Embryonic facial prominence (tissue), 1 donor: ENCODE results near the gene TACC3.

ENCODE experiments used
- DNase-seq: peaks from one replicate; pipeline ENCODE4 v3.0.0-alpha.2; 2016; ENCODE audit errors: extremely low spot score

The TACC3 gene

DNA sequence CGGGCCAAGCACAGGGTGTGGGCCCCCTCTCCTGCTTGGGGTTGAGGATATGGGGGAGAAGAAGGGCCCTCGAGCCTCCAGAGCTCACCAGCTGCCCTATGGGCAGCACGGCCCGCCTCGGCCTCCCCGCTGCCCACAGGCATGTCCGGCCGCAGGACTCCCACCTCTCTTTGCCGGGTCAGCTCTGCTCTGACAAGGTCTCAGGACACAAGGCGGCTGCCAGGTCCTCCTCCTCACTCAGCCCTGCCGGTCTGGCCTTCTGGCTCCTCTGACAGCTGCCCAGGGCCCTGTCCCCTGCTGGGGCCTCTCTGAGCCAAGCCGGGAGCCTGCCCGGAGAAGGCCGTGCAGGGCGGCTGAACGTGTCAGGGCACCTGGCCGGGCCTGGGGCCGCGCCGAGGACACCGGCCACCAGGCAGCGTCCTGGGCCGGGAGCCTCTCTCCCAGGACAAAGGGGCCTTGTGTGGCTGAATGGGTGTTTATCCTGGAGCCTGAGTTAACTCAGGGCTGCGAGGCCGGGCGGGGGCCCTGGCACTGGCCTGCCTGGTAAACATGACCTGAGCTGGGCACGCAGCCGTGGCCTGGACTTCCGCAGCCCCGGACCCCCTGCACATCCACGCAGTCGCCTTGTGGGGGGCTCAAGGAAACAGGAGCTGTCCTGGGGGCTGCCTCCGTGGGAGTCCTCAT is 25.7 kb downstream of the TACC3 start:
- no peak for DNase-seq

DNA sequence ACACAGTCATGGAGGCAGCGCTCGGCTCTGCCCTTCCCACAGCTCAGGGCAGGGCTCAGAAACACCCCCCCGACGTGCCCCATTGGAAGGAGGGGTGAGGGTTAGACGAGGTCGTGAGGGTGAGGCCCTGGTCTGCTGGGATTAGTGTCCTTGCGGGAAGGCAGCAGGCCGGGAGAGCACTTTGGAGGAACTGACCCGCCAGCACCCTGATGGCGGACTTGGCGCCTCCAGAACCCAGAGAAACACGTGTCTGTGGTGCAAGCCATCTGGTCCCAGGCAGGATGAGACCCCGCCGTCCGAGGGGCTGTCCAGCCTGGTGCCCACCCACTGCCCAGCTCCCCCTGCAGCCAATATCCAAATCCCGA is 26.3 kb downstream of the TACC3 start:
- DNase-seq = no peak

DNA sequence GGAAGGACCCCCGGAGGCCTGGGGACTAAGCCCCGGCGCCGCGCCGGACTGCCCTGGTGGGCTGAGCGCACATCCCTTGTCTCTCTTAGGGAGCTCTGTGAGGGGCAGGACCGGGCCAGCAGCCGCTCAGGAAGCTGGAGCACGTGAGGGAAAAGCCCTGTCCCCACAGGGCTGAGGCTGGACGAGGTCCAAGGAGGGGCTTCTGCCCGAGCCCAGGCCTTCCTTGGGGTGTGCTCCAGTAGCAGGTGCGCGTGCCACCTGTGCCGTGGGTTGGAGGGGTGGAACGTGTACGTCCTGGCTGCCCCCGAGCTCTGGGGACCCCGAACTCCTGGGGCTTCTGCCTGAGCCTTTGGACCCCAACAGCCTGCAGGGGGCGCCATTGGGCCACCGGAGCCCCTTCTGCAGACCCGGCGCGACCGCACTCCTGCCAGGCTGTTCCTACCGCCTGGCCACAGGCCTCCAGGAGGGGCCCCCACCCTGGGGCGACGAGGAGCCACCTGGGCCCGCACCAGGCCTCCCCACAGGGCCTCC is 27.2 kb downstream of the TACC3 start:
- DNase-seq = no peak

DNA sequence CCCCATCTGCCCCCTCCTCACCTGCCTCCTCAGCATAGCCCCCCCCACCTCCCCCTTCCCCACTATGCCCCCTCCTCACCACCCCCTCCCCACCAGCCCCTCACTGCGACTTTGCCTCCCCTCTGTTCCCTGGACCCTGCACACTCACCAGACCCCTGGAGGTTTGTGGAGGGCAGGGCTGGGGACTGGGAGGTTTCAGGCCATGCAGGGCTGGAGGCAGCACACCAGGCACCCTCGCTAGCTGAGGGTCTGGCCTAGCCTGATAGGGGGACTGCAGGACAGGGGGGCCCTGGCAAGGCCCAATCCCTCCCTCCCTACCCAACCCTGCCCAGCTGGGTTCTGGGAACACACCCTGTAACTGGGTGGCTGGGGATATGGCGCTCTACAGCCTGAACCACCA is 28.0 kb downstream of the TACC3 start:
- no peak for DNase-seq

DNA sequence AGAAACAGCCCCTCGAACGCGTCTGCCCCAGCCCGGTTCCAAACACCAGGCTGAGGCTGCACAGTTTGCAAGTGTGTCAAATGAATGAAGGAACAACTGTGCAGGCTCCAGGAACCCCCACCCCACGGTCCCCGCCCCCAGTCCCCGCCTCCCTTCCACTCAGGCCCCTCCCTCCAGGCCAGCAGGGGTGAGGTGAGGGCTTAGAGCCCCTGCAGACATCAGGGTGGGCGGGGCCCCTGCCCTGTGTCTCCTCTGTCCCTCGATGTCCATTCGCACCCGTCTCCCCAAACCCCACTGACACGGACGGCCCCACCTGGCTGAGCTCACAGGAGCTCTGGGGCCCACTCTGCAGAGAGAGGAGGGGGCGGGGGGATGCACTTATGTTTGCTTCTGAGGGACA is 28.5 kb downstream of the TACC3 start:
- no peak for DNase-seq

DNA sequence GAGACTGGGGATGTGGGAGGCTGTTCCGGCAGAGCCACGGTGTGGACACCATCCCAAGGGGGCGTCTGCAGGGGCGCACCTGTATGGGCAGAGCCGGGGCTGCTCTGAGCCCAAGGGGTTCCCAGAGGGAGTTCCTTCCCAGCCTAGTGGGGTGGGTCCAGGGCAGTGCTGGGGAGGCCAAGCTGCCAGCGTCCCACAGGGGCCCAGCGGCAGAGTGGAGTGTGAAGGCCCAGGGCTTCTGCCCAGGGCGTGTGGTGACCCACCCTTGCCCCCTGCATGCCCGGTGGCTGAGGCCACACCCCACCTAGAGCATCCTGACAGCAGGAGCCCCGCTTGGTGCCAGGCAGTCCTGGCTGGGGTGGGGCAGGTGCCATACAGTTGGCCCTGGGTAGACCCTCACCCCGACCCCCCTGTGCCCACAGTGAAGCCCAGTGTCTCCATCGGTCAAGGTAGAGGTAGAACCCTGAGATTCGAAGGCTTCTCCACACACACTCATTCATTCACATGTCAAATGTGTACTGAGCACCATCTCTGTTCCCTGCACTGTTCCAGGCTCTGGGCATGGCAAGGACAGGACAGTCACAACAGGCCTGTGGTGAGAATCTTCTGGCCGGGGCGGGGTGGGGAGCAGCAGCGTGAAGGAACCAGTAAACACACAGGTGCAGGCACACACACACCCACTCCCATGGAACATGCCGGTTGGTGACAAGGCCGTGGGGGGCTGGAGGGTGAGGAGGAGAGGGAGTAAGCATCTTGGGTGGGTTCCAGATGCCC is 29.2 kb downstream of the TACC3 start:
- DNase-seq = no peak

DNA sequence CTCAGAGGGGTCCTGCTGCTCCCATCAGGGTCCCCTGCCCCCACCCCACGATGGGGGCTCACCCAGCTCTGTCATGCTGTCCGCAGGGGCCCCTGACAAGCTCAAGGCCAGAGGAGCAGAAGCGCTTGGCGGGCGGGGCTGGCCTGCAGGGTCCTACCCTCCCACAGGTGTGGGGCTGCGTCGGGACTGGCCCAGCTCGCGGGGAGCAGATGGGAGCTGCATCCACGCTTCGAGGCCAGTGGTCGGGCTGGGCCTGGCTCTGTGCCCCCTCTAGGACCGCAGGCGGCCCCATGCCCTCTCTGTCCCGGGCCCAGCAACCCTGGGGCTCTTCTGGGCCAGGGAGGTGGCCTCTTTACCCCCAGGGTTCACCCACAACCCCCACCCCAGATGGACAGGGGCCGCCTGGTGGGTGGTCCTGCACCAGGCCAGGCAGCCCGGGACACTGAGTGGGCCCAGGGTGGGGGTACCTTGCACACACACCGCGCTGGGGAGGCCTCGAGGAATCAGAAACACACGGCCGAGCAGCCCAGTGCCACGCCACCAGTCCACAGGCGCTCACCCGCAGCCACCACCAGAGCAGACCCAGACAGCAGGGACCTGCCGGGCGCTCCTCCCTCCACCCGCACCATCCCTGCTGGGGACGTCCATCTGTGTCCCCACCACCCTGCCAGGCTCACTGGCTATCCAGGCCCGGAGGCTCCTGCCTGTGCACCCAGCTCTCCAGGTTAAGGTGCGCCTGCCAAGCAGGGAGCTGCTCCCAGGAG is 30.0 kb downstream of the TACC3 start:
- no peak for DNase-seq

DNA sequence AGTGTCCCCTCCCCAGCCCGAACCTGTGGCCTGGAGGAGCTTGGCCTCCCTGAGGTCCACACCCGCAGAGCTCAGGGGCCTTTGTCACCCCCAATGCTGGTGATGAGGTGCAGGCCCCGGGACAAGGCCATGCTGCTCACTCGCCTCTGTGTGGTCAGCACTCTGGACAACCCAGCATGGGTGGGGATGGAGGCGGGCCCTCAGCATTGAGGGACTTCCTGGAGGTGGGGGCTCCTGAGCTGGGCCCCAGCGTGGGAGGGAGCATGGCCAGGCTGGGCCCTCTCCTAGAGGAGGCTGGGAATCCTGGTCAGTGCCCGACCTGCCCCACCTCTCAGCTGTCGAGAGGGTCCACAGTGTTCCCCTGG is 30.6 kb downstream of the TACC3 start:
- DNase-seq = no peak

DNA sequence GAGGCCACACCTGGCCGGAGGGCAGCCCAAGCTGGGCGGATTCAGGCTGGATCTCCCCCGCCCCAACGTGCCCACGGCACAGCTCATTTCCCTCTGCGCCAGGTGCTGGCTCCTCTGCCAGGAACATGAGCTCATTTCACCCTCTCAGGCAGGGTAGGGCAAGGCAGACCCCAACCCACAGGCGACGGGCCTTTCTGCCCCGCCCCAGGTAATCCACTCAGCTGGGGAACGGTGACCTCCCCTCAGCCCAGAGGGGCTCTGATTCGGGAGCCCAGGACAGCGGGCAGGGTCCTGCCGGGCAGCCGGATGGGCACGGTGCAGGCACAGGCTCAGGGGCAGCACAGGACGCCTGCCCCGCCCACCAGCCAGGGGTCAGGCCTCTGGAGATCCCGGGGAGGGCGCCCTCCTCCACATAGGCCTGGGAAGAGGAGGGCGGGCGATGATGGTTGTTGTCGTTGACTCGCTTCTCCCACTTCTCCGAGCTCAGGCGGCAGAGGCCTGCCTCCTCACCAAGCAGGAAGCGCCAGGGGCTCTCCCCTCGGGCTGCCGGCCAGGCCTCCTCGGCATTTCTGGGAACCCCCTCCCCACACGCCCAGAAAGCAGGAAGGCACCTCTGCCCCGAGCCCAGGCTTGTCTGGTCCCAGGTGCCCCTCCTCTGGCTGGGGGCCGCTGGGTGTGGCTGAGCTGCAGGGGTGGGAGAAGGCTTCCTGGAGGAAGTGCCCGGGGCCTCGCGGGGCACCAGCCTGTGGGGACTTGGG is 31.1 kb downstream of the TACC3 start:
- no peak for DNase-seq

DNA sequence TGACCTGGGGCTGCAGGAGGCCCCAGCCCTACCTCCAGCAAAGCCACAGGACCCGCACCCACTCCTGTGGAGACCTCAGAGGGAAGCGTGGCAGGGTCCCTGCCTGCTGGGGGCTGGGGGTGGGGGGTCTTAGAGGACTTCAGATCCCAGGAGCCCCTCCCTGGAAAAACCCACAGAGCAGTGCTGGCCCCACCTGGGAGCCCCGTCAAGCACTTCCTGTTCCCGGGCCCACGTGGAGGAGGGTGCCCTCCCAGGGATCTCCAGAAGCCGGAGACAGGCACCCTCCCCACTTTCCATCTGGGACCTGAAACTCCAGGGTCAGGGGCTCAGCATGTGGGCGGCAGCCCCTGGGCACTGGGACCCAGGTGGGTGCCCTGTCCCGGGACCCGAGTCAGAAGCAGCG is 32.0 kb downstream of the TACC3 start:
- DNase-seq = no peak

DNA sequence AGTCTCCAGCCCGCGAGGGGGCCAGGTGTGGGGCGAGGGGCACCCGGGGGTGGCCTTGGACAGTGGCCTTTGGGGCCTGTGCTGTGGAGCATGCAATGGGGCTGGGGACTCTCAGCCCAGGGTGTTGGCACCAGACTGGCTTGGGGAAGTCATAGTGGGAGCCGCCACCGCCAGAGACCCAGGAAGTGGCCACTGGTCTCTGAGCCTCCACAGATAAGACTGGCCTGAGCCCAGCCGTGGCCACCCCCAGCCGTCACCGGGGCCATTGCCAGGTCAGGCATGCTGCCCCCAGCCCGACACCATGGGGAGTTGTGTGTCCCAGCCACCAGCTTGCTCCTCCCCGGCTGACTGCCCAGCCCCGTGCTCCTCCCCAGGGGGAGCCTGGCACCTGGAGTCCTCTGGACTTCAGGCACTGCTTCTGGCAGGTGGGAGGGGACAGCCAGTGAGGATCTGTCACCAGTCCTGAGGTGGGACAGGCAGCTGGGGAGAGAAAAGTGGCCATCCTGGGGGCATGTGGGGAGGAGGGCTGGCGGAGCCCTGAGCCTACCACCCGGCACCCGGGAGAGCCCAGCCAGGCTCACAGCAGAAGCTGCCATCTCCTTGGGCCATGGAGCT is 32.5 kb downstream of the TACC3 start:
- DNase-seq = no peak

DNA sequence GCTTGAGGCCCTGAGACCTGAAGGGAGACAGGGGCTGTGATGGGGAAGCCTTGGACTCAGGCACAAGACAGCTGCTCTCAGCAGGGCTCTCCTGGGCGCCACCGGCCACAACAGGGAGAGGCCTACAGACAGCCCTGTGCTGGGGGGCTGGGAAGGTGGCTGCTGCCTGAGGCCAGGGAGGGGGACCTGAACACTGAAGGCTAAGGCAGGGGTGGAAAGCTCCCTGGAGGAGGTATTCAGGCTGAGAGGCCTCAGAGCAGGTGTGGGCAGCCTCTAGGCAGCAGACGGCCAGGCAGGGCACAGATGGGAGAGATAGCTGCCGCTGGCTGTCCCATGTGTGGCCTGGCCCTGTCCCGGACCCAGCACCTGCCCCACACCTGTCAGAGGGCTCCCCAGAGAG is 33.0 kb downstream of the TACC3 start:
- no peak for DNase-seq

DNA sequence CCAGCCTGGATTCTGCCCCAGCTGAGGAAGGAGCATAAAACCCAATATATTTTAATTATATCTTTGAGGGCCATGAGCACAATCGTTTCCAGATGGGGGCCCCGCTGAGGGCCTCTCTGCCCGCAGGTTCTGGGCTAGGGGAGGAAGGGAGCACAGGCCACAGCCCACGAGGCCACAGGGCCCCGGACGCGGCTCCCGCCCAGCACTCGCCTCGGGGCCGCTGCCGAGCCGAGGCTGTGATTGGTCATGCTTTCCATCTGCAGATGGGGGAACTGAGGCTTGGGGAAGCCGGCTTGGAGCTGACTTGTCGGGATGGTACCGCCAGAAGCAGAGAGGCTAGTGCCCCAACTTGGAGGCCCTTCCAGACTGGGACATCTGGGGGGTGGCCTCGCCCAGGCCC is 34.0 kb downstream of the TACC3 start:
- no peak for DNase-seq

DNA sequence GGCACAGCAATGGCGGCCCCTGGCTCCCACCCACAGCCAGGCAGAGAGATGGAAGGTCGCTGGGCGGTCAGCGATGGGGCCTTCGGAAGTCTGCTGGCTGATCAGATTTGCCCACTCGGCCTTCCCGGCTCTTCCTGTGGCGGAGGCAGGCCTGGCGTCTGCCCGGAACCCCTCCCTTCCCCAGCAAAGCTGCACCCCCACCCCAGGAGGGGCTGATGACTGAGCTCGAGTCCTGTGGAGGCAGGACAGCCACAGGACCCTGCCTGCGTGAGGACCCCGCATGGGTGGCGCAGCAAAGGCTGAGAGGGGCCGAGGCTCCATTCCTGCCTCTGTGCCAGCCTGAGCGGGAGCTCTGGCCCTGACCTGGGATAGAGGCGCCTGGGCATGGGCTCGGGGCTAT is 34.8 kb downstream of the TACC3 start:
- DNase-seq = no peak

DNA sequence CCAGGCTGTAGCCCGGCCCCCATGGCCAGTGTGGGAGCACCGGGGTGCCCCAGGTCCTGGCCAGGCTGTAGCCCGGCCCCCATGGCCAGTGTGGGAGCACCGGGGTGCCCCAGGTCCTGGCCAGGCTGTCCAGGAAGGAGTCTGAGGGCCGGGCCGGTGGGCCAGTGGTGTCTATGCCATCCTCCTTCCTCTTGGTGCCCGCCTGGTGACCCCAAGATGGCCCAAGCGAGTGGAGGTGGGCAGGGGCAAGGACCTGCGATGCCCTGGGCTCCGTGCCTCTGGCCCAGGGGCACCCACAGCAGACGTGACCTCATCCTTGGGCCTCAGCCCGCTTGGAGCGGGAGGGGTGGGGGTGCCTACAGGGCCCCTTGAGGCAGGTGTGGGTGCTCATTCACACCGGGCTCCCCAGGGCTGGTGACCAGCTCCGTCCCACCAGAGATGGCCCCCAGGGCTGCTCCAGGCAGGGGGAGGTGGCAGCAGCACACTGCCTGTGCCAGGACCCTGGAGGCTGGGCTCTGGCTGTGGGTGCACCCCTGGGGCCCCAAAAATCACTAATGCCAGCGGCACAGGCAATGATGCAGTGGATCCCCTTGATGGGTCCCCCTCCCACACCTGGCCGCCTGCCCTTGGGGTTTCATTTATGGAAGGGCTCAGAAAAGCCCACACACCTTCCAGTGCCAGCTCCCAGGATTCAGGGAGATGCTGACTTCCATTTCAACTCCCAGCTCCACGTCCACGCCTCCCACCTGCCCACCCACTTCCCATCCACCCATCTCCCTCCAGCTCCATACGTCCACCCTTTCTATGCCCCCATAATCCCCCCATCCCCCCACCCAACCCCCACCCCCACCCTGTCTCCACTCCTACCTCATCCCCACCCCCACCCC is 35.8 kb downstream of the TACC3 start:
- DNase-seq = no peak

DNA sequence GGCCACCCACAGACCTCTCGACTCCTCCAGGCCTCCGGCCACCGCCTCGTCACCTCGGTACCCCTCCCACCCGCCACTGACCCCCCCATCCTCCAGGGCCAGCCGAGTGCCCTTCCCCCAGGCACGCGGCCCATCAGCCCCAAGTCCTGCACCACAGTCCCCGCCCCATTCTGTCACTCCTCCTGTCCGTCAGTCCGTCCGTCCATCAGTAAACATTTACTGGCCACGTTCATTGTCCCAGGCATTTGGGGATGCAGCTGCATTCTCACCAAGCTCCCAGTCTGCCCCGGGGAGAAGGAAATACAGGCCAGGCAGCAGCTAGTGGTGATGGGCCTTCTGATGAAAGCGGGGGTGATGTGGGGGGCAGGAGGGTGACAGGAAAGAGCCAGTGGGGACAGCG is 36.5 kb downstream of the TACC3 start:
- no peak for DNase-seq

DNA sequence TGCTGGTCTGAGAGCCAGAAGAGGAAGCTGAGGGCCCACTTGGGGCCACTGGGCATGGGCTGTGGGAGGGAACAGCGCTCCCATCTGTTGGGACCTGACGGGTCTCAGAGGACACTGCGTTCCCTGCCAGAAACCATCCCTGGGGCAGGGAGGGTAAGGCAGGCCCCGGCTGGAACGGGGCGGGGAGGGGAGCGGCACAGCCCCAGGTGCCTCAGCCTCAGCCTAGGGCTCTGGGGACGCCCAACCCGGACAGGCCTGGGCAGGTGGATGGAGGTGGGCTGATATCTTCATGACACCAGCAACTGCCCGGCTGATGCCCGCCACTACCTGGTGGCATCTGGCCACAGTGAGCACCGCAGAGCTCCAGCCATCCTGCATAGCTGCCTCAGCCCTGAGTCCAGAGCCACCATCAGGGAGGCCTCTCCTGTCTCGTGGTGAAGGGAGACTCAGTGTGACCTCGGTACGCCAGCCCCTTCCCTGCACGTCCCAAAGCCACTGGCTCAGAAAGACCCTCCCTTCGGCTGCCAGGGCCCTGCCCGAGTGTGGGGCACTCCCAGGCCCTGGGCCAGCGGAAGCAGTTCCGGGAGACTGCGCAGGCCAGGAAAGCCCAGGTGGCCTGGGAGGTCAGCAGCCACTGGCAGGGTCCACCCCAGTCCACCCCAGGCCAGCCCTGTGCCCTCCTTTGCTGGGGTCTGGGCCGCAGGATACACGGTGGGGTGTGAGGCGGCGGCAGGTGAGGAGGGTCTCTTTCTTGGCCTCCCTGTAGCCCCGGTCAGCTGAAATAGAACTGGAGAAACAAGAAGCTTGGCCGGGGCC is 37.2 kb downstream of the TACC3 start:
- no peak for DNase-seq

DNA sequence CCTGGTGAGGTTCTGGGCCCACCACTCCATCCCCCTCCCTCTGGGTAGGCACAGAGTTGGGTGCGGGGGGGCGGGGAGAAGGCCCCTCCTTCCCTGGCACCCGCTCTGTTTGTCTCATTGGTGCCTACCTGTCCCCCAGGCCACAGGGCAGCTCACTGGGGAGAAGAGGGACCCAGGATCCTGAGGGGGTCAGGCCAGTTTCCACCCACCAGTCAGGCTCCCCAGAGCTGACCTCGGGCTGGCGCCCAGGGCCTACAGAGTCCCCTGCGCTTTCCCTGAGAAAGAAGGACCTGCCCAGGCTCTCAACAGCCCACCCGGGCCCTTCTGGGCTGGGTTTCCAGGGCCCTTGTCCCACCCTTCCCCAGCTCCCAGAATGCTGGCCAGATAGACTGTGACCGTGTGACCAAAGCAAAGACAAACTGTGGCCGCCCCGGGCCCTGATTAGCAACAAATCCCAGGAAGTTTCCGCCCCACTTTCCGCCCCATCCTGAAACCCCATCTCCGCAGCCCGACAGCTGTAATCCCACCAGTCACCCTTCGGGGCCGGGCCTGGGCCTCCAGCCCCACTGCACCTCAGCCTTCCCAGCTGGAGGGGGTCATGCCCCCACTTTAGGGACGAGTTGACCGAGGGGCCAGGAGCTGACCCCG is 38.0 kb downstream of the TACC3 start:
- no peak for DNase-seq

DNA sequence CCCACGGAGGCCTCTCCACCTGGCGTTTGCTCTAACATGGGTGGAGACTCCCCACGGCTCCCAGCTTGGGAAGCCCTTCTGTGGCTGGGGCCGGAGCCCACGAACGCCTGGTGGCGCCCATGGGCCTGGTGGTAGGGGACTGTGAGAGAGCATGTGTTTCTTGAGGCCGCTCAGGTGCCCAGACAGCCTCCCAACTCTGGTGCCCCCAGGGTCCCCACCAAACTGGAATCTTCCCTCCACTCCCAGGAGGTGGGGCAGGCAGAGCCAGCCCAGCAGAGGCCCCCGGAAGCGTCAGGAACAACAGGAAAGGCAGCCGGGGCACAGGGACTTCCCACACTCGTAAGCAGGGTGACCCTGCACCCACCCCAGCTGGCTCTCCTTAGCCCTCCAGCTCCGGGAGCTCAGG is 38.5 kb downstream of the TACC3 start:
- no peak for DNase-seq
